Measurements from ENCODE around the gene SLC34A3. TPM values are rescaled to one million over a fixed set of nuclear protein-coding genes. Genes with fewer than 3 reads are reported as not detected.

SLC34A3 gene
- polyA plus RNA-seq, 3 donors from 2014 or later, result not detected

GRCh38 chr9:137190315-137190856 lies 40.3 kb upstream of the SLC34A3 start:
- DNase-seq, result no peak
- peaks cover 2 to 14% (median 9%) of the 10 kb centered on the region in 3 donors for H3K27me3 Mint-ChIP-seq (ENCODE audit: low read depth in 3 of 3)
- no peaks in the 10 kb centered on the region for H3K36me3 Mint-ChIP-seq
- no peaks in the 10 kb centered on the region for H3K9me3 Mint-ChIP-seq
- H3K4me3 Mint-ChIP-seq, result peak overlapping the region in 4 of 5 donors; percentile 62 to 71 (median 64)
- peaks cover 31 to 34% of the 10 kb centered on the region in 2 donors for H3K4me1 Mint-ChIP-seq
- H3K27ac Mint-ChIP-seq, result peak overlapping the region; percentile 67 to 97 (median 74)

- Mint-ChIP-seq H3K36me3 (no peaks in the 10 kb centered on the region), H3K4me3 (no peak overlapping the region), H3K9me3 (no peaks in the 10 kb centered on the region), H3K4me1 (peaks cover 28 to 32% of the 10 kb centered on the region in 2 donors), H3K27ac (peak overlapping the region in 1 of 6 donors; percentile 78), H3K27me3 (ENCODE audit: low read depth in 3 of 3) (peaks cover 2 to 11% (median 10%) of the 10 kb centered on the region in 3 donors)
- DNase-seq, result no peak
Measured at GRCh38 chr9:137191245-137191644, 39.5 kb upstream of the SLC34A3 start.

- Mint-ChIP-seq H3K4me1 (peaks cover 22 to 26% of the 10 kb centered on the region in 2 donors), H3K27me3 (ENCODE audit: low read depth in 3 of 3) (peaks cover 2 to 11% (median 10%) of the 10 kb centered on the region in 3 donors), H3K36me3 (no peaks in the 10 kb centered on the region), H3K4me3 (no peak overlapping the region), H3K9me3 (no peaks in the 10 kb centered on the region), H3K27ac (no peak overlapping the region)
- DNase-seq, result no peak
Measured at GRCh38 chr9:137191691-137192447, 38.8 kb upstream of the SLC34A3 start.

- no peak overlapping the region for H3K4me3 Mint-ChIP-seq
Measured at GRCh38 chr9:137192448-137192780, 38.3 kb upstream of the SLC34A3 start.

GRCh38 chr9:137192859-137193258 lies 37.8 kb upstream of the SLC34A3 start:
- Mint-ChIP-seq H3K36me3 (no peaks in the 10 kb centered on the region), H3K9me3 (no peaks in the 10 kb centered on the region), H3K4me3 (no peak overlapping the region), H3K27ac (no peak overlapping the region), H3K4me1 (peaks cover 12 to 16% of the 10 kb centered on the region in 2 donors), H3K27me3 (ENCODE audit: low read depth in 3 of 3) (peaks cover 2 to 8% (median 7%) of the 10 kb centered on the region in 3 donors)
- no peak for DNase-seq

More at GRCh38 chr9:137192448-137192780, 38.3 kb upstream of the SLC34A3 start:
- no peaks in the 10 kb centered on the region for H3K9me3 Mint-ChIP-seq
- no peaks in the 10 kb centered on the region for H3K36me3 Mint-ChIP-seq
- H3K27ac Mint-ChIP-seq, result no peak overlapping the region
- peaks cover 17 to 20% of the 10 kb centered on the region in 2 donors for H3K4me1 Mint-ChIP-seq
- DNase-seq, result no peak
- peaks cover 2 to 10% (median 10%) of the 10 kb centered on the region in 3 donors for H3K27me3 Mint-ChIP-seq (ENCODE audit: low read depth in 3 of 3)

GRCh38 chr9:137193771-137194170 lies 36.9 kb upstream of the SLC34A3 start:
- H3K27me3 Mint-ChIP-seq (ENCODE audit: low read depth in 3 of 3), result peaks cover 0 to 2% (median 1%) of the 10 kb centered on the region in 3 donors
- no peak overlapping the region for H3K4me3 Mint-ChIP-seq
- peaks cover 11 to 14% of the 10 kb centered on the region in 2 donors for H3K4me1 Mint-ChIP-seq
- no peaks in the 10 kb centered on the region for H3K36me3 Mint-ChIP-seq
- DNase-seq, result no peak
- H3K27ac Mint-ChIP-seq, result no peak overlapping the region
- H3K9me3 Mint-ChIP-seq, result no peaks in the 10 kb centered on the region

- no peak overlapping the region for H3K27ac Mint-ChIP-seq
- H3K4me3 Mint-ChIP-seq, result no peak overlapping the region
- H3K36me3 Mint-ChIP-seq, result no peaks in the 10 kb centered on the region
- H3K9me3 Mint-ChIP-seq, result no peaks in the 10 kb centered on the region
- peaks cover 0 to 2% (median 1%) of the 10 kb centered on the region in 3 donors for H3K27me3 Mint-ChIP-seq (ENCODE audit: low read depth in 3 of 3)
- peaks cover 5 to 9% of the 10 kb centered on the region in 2 donors for H3K4me1 Mint-ChIP-seq
- DNase-seq, result no peak
Measured at GRCh38 chr9:137194388-137194787, 36.3 kb upstream of the SLC34A3 start.

GRCh38 chr9:137194909-137195308 lies 35.8 kb upstream of the SLC34A3 start:
- H3K27ac Mint-ChIP-seq, result no peak overlapping the region
- no peak overlapping the region for H3K4me3 Mint-ChIP-seq
- peaks cover 0 to 7% of the 10 kb centered on the region in 2 donors for H3K4me1 Mint-ChIP-seq
- no peak for DNase-seq
- H3K9me3 Mint-ChIP-seq, result no peaks in the 10 kb centered on the region
- no peaks in the 10 kb centered on the region for H3K36me3 Mint-ChIP-seq
- peaks cover 0 to 2% (median 1%) of the 10 kb centered on the region in 3 donors for H3K27me3 Mint-ChIP-seq (ENCODE audit: low read depth in 3 of 3)

GRCh38 chr9:137195525-137196220 lies 35.0 kb upstream of the SLC34A3 start:
- Mint-ChIP-seq H3K4me3 (no peak overlapping the region), H3K27ac (no peak overlapping the region), H3K36me3 (no peaks in the 10 kb centered on the region), H3K9me3 (no peaks in the 10 kb centered on the region), H3K4me1 (peaks cover 0 to 7% of the 10 kb centered on the region in 2 donors), H3K27me3 (ENCODE audit: low read depth in 3 of 3) (peaks cover 0 to 2% (median 2%) of the 10 kb centered on the region in 3 donors)
- no peak for DNase-seq

- H3K4me1 Mint-ChIP-seq, result peaks cover 7 to 12% of the 10 kb centered on the region in 2 donors
- no peaks in the 10 kb centered on the region for H3K36me3 Mint-ChIP-seq
- H3K27ac Mint-ChIP-seq, result no peak overlapping the region
- no peak for DNase-seq
- H3K4me3 Mint-ChIP-seq, result peak overlapping the region in 3 of 5 donors; percentile 24 to 46 (median 24)
- H3K27me3 Mint-ChIP-seq (ENCODE audit: low read depth in 3 of 3), result peaks cover 0 to 4% (median 0%) of the 10 kb centered on the region in 3 donors
- no peaks in the 10 kb centered on the region for H3K9me3 Mint-ChIP-seq
Measured at GRCh38 chr9:137198051-137198901, 32.4 kb upstream of the SLC34A3 start.

- Mint-ChIP-seq H3K27ac (no peak overlapping the region), H3K4me3 (peak overlapping the region in 1 of 5 donors; percentile 24), H3K4me1 (peaks cover 10 to 12% of the 10 kb centered on the region in 2 donors), H3K9me3 (no peaks in the 10 kb centered on the region), H3K27me3 (ENCODE audit: low read depth in 3 of 3) (peaks cover 0 to 4% (median 0%) of the 10 kb centered on the region in 3 donors), H3K36me3 (no peaks in the 10 kb centered on the region)
- no peak for DNase-seq
Measured at GRCh38 chr9:137198902-137199283, 31.8 kb upstream of the SLC34A3 start.

GRCh38 chr9:137199411-137200121 lies 31.1 kb upstream of the SLC34A3 start:
- no peak for DNase-seq
- Mint-ChIP-seq H3K9me3 (no peaks in the 10 kb centered on the region), H3K4me3 (peak overlapping the region; percentile 61 to 81 (median 66)), H3K27me3 (ENCODE audit: low read depth in 3 of 3) (peaks cover 0 to 4% (median 0%) of the 10 kb centered on the region in 3 donors), H3K4me1 (peaks cover 15 to 18% of the 10 kb centered on the region in 2 donors), H3K36me3 (no peaks in the 10 kb centered on the region), H3K27ac (peak overlapping the region in 1 of 6 donors; percentile 48)

Measured in immature natural killer cell (primary cell).